Measurements from ENCODE around the gene TNRC6C. TPM values are rescaled to one million over a fixed set of nuclear protein-coding genes. Genes with fewer than 3 reads are reported as not detected.
"Not testable (repeated sequence)": the region's sequence is repeated elsewhere in the genome, so short reads cannot be mapped to it uniquely, and the experiment has no call there.

Gene TNRC6C
- total RNA-seq, 4 donors from 2014 or later, result 2.6 to 10.9 (median 4.7) TPM

GRCh38 chr17:78113804-78114785 lies 155.6 kb downstream of the TNRC6C start:
- DNase-seq, result no peak
- TF ChIP-seq POLR2A (IDR thresholded peaks at IDR 0.05) (no peak), CTCF (IDR thresholded peaks at IDR 0.05) (peak in 1 of 6 experiments; percentile 18)
- Histone ChIP-seq H3K36me3 (peaks cover 0 to 65% (median 21%) of the 10 kb centered on the region in 3 donors), H3K27me3 (no peaks in the 10 kb centered on the region), H3K4me3 (no peak overlapping the region), H3K9me3 (no peaks in the 10 kb centered on the region), H3K27ac (peak overlapping the region in 1 of 4 donors; percentile 29), H3K4me1 (peaks cover 16 to 47% (median 19%) of the 10 kb centered on the region in 3 donors)
- intact Hi-C loops (cut with DNase I), result loop anchor here (2.0 to 10.0 kb wide), 2 partner anchors 63 to 131 kb away; no protein-coding TSS in a partner anchor
- WGBS, 2 donors, result 71 to 77% methylated on average over 15 to 24 of the region's 25 CpGs

- Histone ChIP-seq H3K27ac (peak overlapping the region in 1 of 4 donors; percentile 29), H3K4me3 (no peak overlapping the region), H3K27me3 (no peaks in the 10 kb centered on the region), H3K4me1 (peaks cover 16 to 47% (median 19%) of the 10 kb centered on the region in 3 donors), H3K36me3 (peaks cover 0 to 63% (median 16%) of the 10 kb centered on the region in 3 donors), H3K9me3 (no peaks in the 10 kb centered on the region)
- 40 to 61% methylated on average over 9 to 12 of the region's 28 CpGs for WGBS, 2 donors
- no peak for DNase-seq
- intact Hi-C loops (cut with DNase I), result loop anchor here (10.0 kb wide), 1 partner anchor 130 kb away; no protein-coding TSS in a partner anchor
- TF ChIP-seq CTCF (IDR thresholded peaks at IDR 0.05) (no peak), POLR2A (IDR thresholded peaks at IDR 0.05) (no peak)
These were observed 156.6 kb downstream of the TNRC6C start for GRCh38 chr17:78114831-78115723.

GRCh38 chr17:78115803-78116202 lies 157.3 kb downstream of the TNRC6C start:
- H3K9me3 ChIP-seq, H3K27ac ChIP-seq, H3K27me3 ChIP-seq, DNase-seq, H3K4me3 ChIP-seq: not testable (repeated sequence)
- Histone ChIP-seq H3K4me1 (peaks cover 16 to 47% (median 19%) of the 10 kb centered on the region in 3 donors), H3K36me3 (peaks cover 0 to 63% (median 11%) of the 10 kb centered on the region in 3 donors)
- intact Hi-C loops (cut with DNase I), result loop anchor here (10.0 kb wide), 1 partner anchor 129 kb away; no protein-coding TSS in a partner anchor
- WGBS, 2 donors, result 88 to 96% methylated on average over 5 to 14 of the region's 18 CpGs

GRCh38 chr17:78116411-78116810 lies 157.9 kb downstream of the TNRC6C start:
- WGBS, 2 donors, result 89 to 97% methylated on average over 6 to 9 of the region's 9 CpGs
- H3K36me3 ChIP-seq, result peaks cover 0 to 63% (median 5%) of the 10 kb centered on the region in 3 donors

More at GRCh38 chr17:78116411-78116810, 157.9 kb downstream of the TNRC6C start:
- intact Hi-C loops (cut with DNase I), result loop anchor here (10.0 kb wide), 1 partner anchor 128 kb away; no protein-coding TSS in a partner anchor
- H3K4me3 ChIP-seq, result no peak overlapping the region
- H3K27me3 ChIP-seq, result no peaks in the 10 kb centered on the region
- no peak for TF ChIP-seq CTCF (IDR thresholded peaks at IDR 0.05)
- no peak for TF ChIP-seq POLR2A (IDR thresholded peaks at IDR 0.05)
- peaks cover 16 to 47% (median 19%) of the 10 kb centered on the region in 3 donors for H3K4me1 ChIP-seq
- H3K9me3 ChIP-seq, result no peaks in the 10 kb centered on the region
- H3K27ac ChIP-seq, result no peak overlapping the region
- DNase-seq, result no peak
